ENCODE results near the gene PRTN3. TPM values are rescaled to one million over a fixed set of nuclear protein-coding genes. Genes with fewer than 3 reads are reported as not detected.
"Not testable (repeated sequence)": the region's sequence is repeated elsewhere in the genome, so short reads cannot be mapped to it uniquely, and the experiment has no call there.

The PRTN3 gene
- total RNA-seq, 1 experiment from 2014 or later: not detected

- no peak for DNase-seq (ENCODE audit: low spot score)
- in situ Hi-C loops (cut with HindIII; ENCODE audit: low sequenced_read_pairs): no loop called here
Measured at GRCh38 chr19:889662-890295, 49.0 kb downstream of the PRTN3 start.

- in situ Hi-C loops (cut with HindIII; ENCODE audit: low sequenced_read_pairs): no loop called here
- DNase-seq (ENCODE audit: low spot score): no peak
Measured at GRCh38 chr19:890831-891230, 50.0 kb downstream of the PRTN3 start.

GRCh38 chr19:891421-892200 lies 50.8 kb downstream of the PRTN3 start:
- in situ Hi-C loops (cut with HindIII; ENCODE audit: low sequenced_read_pairs); DNase-seq (ENCODE audit: low spot score): not testable (repeated sequence)

GRCh38 chr19:892243-892893 lies 51.6 kb downstream of the PRTN3 start:
- in situ Hi-C loops (cut with HindIII; ENCODE audit: low sequenced_read_pairs): no loop called here
- no peak for DNase-seq (ENCODE audit: low spot score)

- in situ Hi-C loops (cut with HindIII; ENCODE audit: low sequenced_read_pairs): no loop called here
- DNase-seq (ENCODE audit: low spot score): peak; percentile 97
Measured at GRCh38 chr19:892894-893689, 52.3 kb downstream of the PRTN3 start, which contains the start of the genes MED16 and RNU6-9. Gene MED16, minus strand, starts transcription at chr19:893187. Its CDS starts 2,056 bp downstream, at chr19:891131. Gene RNU6-9, plus strand, starts transcription at chr19:893484.

GRCh38 chr19:896434-896833 lies 55.6 kb downstream of the PRTN3 start:
- DNase-seq (ENCODE audit: low spot score): no peak
- in situ Hi-C loops (cut with HindIII; ENCODE audit: low sequenced_read_pairs): no loop called here

- no peak for DNase-seq (ENCODE audit: low spot score)
- in situ Hi-C loops (cut with HindIII; ENCODE audit: low sequenced_read_pairs): no loop called here
Measured at GRCh38 chr19:896999-897398, 56.2 kb downstream of the PRTN3 start.

- DNase-seq (ENCODE audit: low spot score): no peak
Measured at GRCh38 chr19:897442-898039, 56.7 kb downstream of the PRTN3 start.

More at GRCh38 chr19:897442-898039, 56.7 kb downstream of the PRTN3 start:
- in situ Hi-C loops (cut with HindIII; ENCODE audit: low sequenced_read_pairs): no loop called here

Other genes with a start within 250 kb of the PRTN3 start
- gene POLRMT, start 207.5 kb upstream of the PRTN3 start, total RNA-seq (2014; rRNA removed; shearing (Covaris generic)): 62.0 and 62.8 TPM in 2 replicates
- not detected in 2 replicates for gene FGF22, start 201.1 kb upstream of the PRTN3 start, total RNA-seq (2014; rRNA removed; shearing (Covaris generic))
- gene RNF126, start 177.8 kb upstream of the PRTN3 start, total RNA-seq (2014; rRNA removed; shearing (Covaris generic)): 44.5 and 48.7 TPM in 2 replicates
- 15.0 and 26.0 TPM in 2 replicates for gene FSTL3, start 164.6 kb upstream of the PRTN3 start, total RNA-seq (2014; rRNA removed; shearing (Covaris generic))
- gene PRSS57, start 145.5 kb upstream of the PRTN3 start, total RNA-seq (2014; rRNA removed; shearing (Covaris generic)): not detected in 2 replicates
- gene PALM, start 132.1 kb upstream of the PRTN3 start, total RNA-seq (2014; rRNA removed; shearing (Covaris generic)): 30.0 and 49.6 TPM in 2 replicates
- gene MISP, start 89.9 kb upstream of the PRTN3 start, total RNA-seq (2014; rRNA removed; shearing (Covaris generic)): 1.2 and 2.8 TPM in 2 replicates
- 273 and 361 TPM in 2 replicates for gene PTBP1, start 43.5 kb upstream of the PRTN3 start, total RNA-seq (2014; rRNA removed; shearing (Covaris generic))
- gene PLPPR3, start 19.0 kb upstream of the PRTN3 start, total RNA-seq (2014; rRNA removed; shearing (Covaris generic)): 47.9 and 54.5 TPM in 2 replicates
- 0.25 TPM in 1 of 2 replicates, not detected in the other for gene AZU1, start 13.2 kb upstream of the PRTN3 start, total RNA-seq (2014; rRNA removed; shearing (Covaris generic))
- gene ELANE, start 11.3 kb downstream of the PRTN3 start, total RNA-seq (2014; rRNA removed; shearing (Covaris generic)): not detected in 2 replicates
- gene CFD, start 18.7 kb downstream of the PRTN3 start, total RNA-seq (2014; rRNA removed; shearing (Covaris generic)): 3.6 and 6.1 TPM in 2 replicates
- 51.0 and 58.7 TPM in 2 replicates for gene MED16, start 52.2 kb downstream of the PRTN3 start, total RNA-seq (2014; rRNA removed; shearing (Covaris generic))
- not detected in 2 replicates for gene RNU6-9, start 52.5 kb downstream of the PRTN3 start, total RNA-seq (2014; rRNA removed; shearing (Covaris generic))
- gene R3HDM4, start 72.2 kb downstream of the PRTN3 start, total RNA-seq (2014; rRNA removed; shearing (Covaris generic)): 12.7 and 13.9 TPM in 2 replicates
- gene KISS1R, start 76.3 kb downstream of the PRTN3 start, total RNA-seq (2014; rRNA removed; shearing (Covaris generic)): 1.8 and 1.9 TPM in 2 replicates
- 95.4 and 103 TPM in 2 replicates for gene ARID3A, start 85.0 kb downstream of the PRTN3 start, total RNA-seq (2014; rRNA removed; shearing (Covaris generic))
- gene WDR18, start 143.3 kb downstream of the PRTN3 start, total RNA-seq (2014; rRNA removed; shearing (Covaris generic)): 176 and 280 TPM in 2 replicates
- 0.74 and 3.5 TPM in 2 replicates for gene GRIN3B, start 159.4 kb downstream of the PRTN3 start, total RNA-seq (2014; rRNA removed; shearing (Covaris generic))
- 131 and 142 TPM in 2 replicates for gene TMEM259, start 180.1 kb downstream of the PRTN3 start, total RNA-seq (2014; rRNA removed; shearing (Covaris generic))
- not detected in 2 replicates for gene RNU6-2, start 180.5 kb downstream of the PRTN3 start, total RNA-seq (2014; rRNA removed; shearing (Covaris generic))
- 245 and 296 TPM in 2 replicates for gene CNN2, start 185.6 kb downstream of the PRTN3 start, total RNA-seq (2014; rRNA removed; shearing (Covaris generic))
- gene ABCA7, start 199.1 kb downstream of the PRTN3 start, total RNA-seq (2014; rRNA removed; shearing (Covaris generic)): 6.2 and 13.9 TPM in 2 replicates
- 126 and 134 TPM in 2 replicates for gene ARHGAP45, start 226.2 kb downstream of the PRTN3 start, total RNA-seq (2014; rRNA removed; shearing (Covaris generic))